HUES64 (cell line): Measurements from ENCODE around the gene KIF12.

ENCODE experiments used
- H3K27ac ChIP-seq: 2 replicates; pipeline ENCODE4 v1.7.0; 2013; ENCODE audit warnings: low read depth, low read length, inconsistent platforms
- H3K27me3 ChIP-seq: 2 replicates; pipeline ENCODE4 v1.6.1; 2013; ENCODE audit warnings: mild to moderate bottlenecking, low read length; ENCODE audit not compliant: insufficient read depth
- H3K36me3 ChIP-seq: 2 replicates; pipeline ENCODE4 v1.6.1; 2013; ENCODE audit warnings: mild to moderate bottlenecking, low read length; ENCODE audit not compliant: insufficient read depth
- H3K4me1 ChIP-seq: 2 replicates; pipeline ENCODE4 v1.6.1; 2013; ENCODE audit warnings: mild to moderate bottlenecking, low read length, moderate library complexity; ENCODE audit not compliant: insufficient read depth
- H3K4me3 ChIP-seq: 2 replicates; pipeline ENCODE4 v1.5.1; 2013; ENCODE audit warnings: mild to moderate bottlenecking, low read length, moderate library complexity
- H3K9ac ChIP-seq: 2 replicates; pipeline ENCODE4 v1.6.1; 2013; ENCODE audit warnings: mild to moderate bottlenecking, low read depth, low read length
- H3K9me3 ChIP-seq: 2 replicates; pipeline ENCODE4 v1.6.1; 2013; ENCODE audit warnings: low read depth, low read length; ENCODE audit not compliant: insufficient read depth
- WGBS: fragments of 150-250, 120-280 bp; methylation state at CpG from one replicate; pipeline ENCODE4 v1.1.7; 2013; ENCODE audit warnings: missing lambda C conversion rate; 5-methylcytosine and 5-hydroxymethylcytosine counted together

The KIF12 gene

GRCh38 chr9:114081441-114082016 is 17.6 kb downstream of the KIF12 start:
- H3K27ac ChIP-seq: no peak overlapping the region
- no peak overlapping the region for H3K9ac ChIP-seq
- H3K27me3 ChIP-seq: no peaks in the 10 kb centered on the region
- H3K9me3 ChIP-seq: no peaks in the 10 kb centered on the region
- WGBS: 86% methylated on average over 6 of the region's 6 CpGs
- H3K4me3 ChIP-seq: no peak overlapping the region
- H3K36me3 ChIP-seq: no peaks in the 10 kb centered on the region
- H3K4me1 ChIP-seq: no peaks in the 10 kb centered on the region

GRCh38 chr9:114080773-114081440 is 18.2 kb downstream of the KIF12 start:
- no peaks in the 10 kb centered on the region for H3K27me3 ChIP-seq
- no peak overlapping the region for H3K27ac ChIP-seq
- no peaks in the 10 kb centered on the region for H3K9me3 ChIP-seq
- H3K4me3 ChIP-seq: no peak overlapping the region
- no peak overlapping the region for H3K9ac ChIP-seq
- no peaks in the 10 kb centered on the region for H3K4me1 ChIP-seq
- 87% methylated on average over 7 of the region's 7 CpGs for WGBS
- no peaks in the 10 kb centered on the region for H3K36me3 ChIP-seq

- H3K27me3 ChIP-seq: no peaks in the 10 kb centered on the region
- H3K9me3 ChIP-seq: no peaks in the 10 kb centered on the region
- no peaks in the 10 kb centered on the region for H3K36me3 ChIP-seq
- no peak overlapping the region for H3K4me3 ChIP-seq
- WGBS: 88% methylated on average over 5 of the region's 5 CpGs
- no peaks in the 10 kb centered on the region for H3K4me1 ChIP-seq
- H3K9ac ChIP-seq: no peak overlapping the region
- no peak overlapping the region for H3K27ac ChIP-seq
Observed at GRCh38 chr9:114080195-114080772, 18.8 kb downstream of the KIF12 start.

DNA sequence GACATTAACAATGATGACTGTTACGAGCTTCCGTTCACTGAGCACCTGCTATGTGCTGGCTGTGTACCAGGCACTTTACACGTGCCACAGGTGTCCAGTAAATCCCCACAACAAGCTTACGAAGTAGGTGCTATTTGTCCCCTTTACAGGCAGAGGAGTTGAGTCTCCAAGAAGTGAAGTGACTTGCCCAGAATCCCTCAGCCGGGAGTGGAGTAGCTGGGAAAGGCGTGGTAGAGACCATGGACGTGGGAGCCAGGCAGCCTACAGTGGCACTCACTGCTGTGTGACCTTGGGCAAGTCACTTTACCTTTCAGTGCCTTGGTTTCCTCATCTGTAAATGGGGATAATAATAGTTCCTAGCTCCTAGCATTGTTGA is 20.3 kb downstream of the KIF12 start:
- Histone ChIP-seq H3K36me3 (no peaks in the 10 kb centered on the region), H3K9ac (no peak overlapping the region), H3K27ac (no peak overlapping the region), H3K4me3 (no peak overlapping the region), H3K9me3 (no peaks in the 10 kb centered on the region), H3K4me1 (no peaks in the 10 kb centered on the region), H3K27me3 (no peaks in the 10 kb centered on the region)
- 91% methylated on average over 7 of the region's 7 CpGs for WGBS

GRCh38 chr9:114078021-114078780 is 20.9 kb downstream of the KIF12 start, which contains the start of gene AMBP:
TSS of gene AMBP (minus strand) at chr9:114078300. CDS start at chr9:114078209, 91 bp downstream.
- Histone ChIP-seq H3K9me3 (no peaks in the 10 kb centered on the region), H3K36me3 (no peaks in the 10 kb centered on the region), H3K27me3 (no peaks in the 10 kb centered on the region), H3K4me3 (no peak within 1 kb of the TSS), H3K4me1 (no peaks in the 10 kb centered on the region), H3K27ac (no peak within 1 kb of the TSS), H3K9ac (no peak within 1 kb of the TSS)
- WGBS: 88% methylated on average over 16 of the region's 16 CpGs

DNA sequence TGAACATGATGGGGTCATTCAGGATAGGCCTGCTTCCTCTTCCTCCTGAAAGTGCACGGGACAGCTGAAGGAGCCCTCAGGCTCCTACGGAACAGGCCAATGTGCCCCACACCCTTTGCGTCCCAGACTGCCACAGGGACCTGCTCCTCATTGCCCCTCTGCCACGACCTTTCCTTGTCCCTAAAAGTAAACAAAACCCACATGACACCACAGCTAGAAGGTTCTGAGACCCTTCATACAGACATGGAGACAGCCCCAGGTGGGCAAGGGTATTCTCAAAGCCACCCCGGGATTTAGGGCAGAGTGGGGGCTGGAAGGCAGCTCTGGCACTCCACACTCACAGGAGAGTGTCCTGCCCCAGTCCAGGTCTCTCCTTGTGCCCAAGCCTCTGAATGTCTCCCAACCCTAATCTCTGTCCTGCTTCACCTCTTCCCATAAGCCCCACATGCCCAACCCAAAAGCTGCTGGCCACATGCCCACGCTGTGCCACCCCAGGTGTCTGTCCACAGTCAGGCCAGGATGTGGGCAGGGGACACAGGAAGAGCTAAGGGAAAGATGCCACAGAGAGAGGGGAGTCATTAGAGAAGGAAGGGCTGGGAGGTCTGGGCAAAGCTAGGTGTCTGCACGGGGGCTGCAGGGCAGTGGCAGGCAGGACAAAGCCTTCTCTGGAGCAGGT is 21.8 kb downstream of the KIF12 start:
- no peaks in the 10 kb centered on the region for H3K36me3 ChIP-seq
- no peak overlapping the region for H3K9ac ChIP-seq
- no peaks in the 10 kb centered on the region for H3K27me3 ChIP-seq
- H3K4me3 ChIP-seq: no peak overlapping the region
- H3K4me1 ChIP-seq: no peaks in the 10 kb centered on the region
- no peak overlapping the region for H3K27ac ChIP-seq
- 91% methylated on average over 7 of the region's 7 CpGs for WGBS
- no peaks in the 10 kb centered on the region for H3K9me3 ChIP-seq

GRCh38 chr9:114076237-114077161 is 22.6 kb downstream of the KIF12 start:
- Histone ChIP-seq H3K27ac (no peak overlapping the region), H3K4me3 (no peak overlapping the region), H3K36me3 (no peaks in the 10 kb centered on the region), H3K27me3 (no peaks in the 10 kb centered on the region), H3K9me3 (no peaks in the 10 kb centered on the region), H3K4me1 (no peaks in the 10 kb centered on the region), H3K9ac (no peak overlapping the region)
- 82% methylated on average over 14 of the region's 14 CpGs for WGBS

GRCh38 chr9:114075602-114076001 is 23.5 kb downstream of the KIF12 start:
- Histone ChIP-seq H3K4me1 (no peaks in the 10 kb centered on the region), H3K27me3 (no peaks in the 10 kb centered on the region), H3K36me3 (no peaks in the 10 kb centered on the region), H3K4me3 (no peak overlapping the region), H3K9me3 (no peaks in the 10 kb centered on the region), H3K27ac (no peak overlapping the region), H3K9ac (no peak overlapping the region)
- 76% methylated on average over 4 of the region's 4 CpGs for WGBS

DNA sequence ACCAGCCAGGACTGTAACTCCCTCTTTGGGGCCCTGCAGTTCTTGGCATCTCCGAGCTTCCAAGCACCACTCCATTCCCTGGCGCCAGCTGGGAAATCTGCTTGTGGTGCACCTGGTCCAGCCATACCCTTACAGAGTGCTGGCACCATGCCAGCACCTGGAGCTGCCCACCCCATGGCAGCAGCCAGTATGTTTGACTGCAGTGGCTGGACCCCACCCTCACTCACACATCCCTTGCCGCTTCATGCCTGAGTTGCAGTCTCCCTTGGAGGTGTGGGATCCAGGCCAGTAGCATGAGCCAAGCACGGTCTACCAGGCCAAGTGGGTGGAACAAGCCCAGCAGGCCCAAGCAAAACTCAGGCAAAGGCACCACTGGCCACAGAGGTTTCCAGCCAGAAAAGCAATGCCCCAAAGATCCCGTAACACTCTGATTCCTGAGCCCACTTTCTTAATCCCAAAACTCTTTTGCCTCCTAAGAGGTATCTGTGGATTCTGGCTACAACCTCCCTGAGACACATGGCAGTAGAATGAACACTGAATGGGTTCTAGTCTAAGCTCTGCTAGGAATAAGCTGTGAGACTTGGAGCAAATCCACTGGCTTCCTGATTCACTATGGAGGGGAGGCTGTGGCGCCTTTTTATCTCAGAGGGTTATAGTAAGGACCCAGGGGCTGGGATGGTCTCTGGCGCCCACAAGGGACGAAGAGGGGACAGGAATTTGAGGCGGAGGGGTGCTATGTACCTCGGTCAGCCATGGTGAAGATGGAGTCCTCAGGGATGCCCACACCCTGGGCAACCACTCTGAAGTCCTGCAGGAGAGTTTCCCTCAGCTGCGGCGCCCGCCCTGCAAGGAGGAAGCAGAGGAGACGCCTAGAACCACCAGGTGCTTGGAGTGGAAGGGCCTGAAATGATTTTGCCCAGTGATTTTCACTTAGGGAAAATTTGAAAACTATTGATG is 26.6 kb downstream of the KIF12 start:
- Histone ChIP-seq H3K4me1 (no peaks in the 10 kb centered on the region), H3K36me3 (no peaks in the 10 kb centered on the region), H3K4me3 (no peak overlapping the region), H3K9me3 (no peaks in the 10 kb centered on the region), H3K27ac (no peak overlapping the region), H3K27me3 (no peaks in the 10 kb centered on the region), H3K9ac (no peak overlapping the region)
- 85% methylated on average over 14 of the region's 14 CpGs for WGBS
